ENCODE measurements around the gene NRXN3.

DNA sequence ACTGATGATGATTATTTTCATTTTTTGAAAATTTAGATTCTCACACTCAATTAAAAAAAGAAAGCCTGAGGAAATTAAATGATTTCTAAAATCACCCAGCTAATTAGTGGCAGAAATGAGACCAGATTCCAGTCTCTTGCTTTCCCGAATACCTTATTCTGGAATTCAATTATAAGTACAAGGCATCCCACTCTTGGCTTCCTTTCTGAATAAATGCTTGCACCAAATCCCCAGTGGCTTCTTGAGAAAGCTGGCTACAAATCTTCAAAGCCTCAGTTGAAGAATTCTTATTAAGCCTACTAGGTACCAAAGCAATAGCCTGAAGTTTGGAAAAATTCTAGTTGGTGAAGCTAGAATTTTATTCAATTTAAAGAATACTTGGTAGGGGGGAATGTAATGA, 1564.5 kb downstream of the NRXN3 start:
- TF ChIP-seq EZH2phosphoT487 (IDR thresholded peaks at IDR 0.05; ENCODE audit: borderline replicate concordance, low read length), result no peak
- TF ChIP-seq, protein P1, sequence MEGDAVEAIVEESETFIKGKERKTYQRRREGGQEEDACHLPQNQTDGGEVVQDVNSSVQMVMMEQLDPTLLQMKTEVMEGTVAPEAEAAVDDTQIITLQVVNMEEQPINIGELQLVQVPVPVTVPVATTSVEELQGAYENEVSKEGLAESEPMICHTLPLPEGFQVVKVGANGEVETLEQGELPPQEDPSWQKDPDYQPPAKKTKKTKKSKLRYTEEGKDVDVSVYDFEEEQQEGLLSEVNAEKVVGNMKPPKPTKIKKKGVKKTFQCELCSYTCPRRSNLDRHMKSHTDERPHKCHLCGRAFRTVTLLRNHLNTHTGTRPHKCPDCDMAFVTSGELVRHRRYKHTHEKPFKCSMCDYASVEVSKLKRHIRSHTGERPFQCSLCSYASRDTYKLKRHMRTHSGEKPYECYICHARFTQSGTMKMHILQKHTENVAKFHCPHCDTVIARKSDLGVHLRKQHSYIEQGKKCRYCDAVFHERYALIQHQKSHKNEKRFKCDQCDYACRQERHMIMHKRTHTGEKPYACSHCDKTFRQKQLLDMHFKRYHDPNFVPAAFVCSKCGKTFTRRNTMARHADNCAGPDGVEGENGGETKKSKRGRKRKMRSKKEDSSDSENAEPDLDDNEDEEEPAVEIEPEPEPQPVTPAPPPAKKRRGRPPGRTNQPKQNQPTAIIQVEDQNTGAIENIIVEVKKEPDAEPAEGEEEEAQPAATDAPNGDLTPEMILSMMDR (conservative IDR thresholded peaks at IDR 0.05; ENCODE audit: low read depth, low read length), result no peak
